HCT116 (cell line): ENCODE data around the gene CHD1. TPM values are rescaled to one million over a fixed set of nuclear protein-coding genes. Genes with fewer than 3 reads are reported as not detected.

ENCODE experiments used
- ATAC-seq: fragments of 200-7000 bp; cut with Tn5 transposase; 2 replicates; pipeline ENCODE4 v1.9.1; 2020; ENCODE audit warnings: mild to moderate bottlenecking, moderate library complexity
- BruUV-seq: library from RNA; stranded (reverse); fragments of 400-500 nt; replicated peaks from 2 replicates; lab custom pipeline; 2021; lab: Mats Ljungman, UMichigan
- CTCF ChIA-PET: fragments of 300-600 bp; sonication (Branson Sonifier 250); formaldehyde crosslinking; loops from one replicate; lab custom pipeline; 2021; ENCODE audit warnings: antibody characterized with exemption; lab: Charles Lee
- POLR2A ChIA-PET: fragments of 300-600, 350-600 bp; sonication (Branson Sonifier 250); formaldehyde crosslinking; loops from one replicate; lab custom pipeline; 2021; ENCODE audit warnings: antibody characterized with exemption; lab: Charles Lee
- RAD21 ChIA-PET, 2 experiments: fragments of 300-600 bp; sonication (Branson Sonifier 250); formaldehyde crosslinking; loops; one replicate each; lab custom pipeline; 2023; ENCODE audit warnings: low total read pairs in 2 of 2; ENCODE audit not compliant: uncharacterized antibody in 2 of 2, unreplicated experiment in 2 of 2, low non-redundant PET in 1 of 2; lab: Charles Lee
- DNase-seq: peaks from one replicate; pipeline ENCODE4 v3.0.0-alpha.2; 2010; ENCODE audit warnings: low read depth, low spot score
- H2AFZ ChIP-seq: fragments of 200-600 bp; shearing (Covaris generic), sonication (generic); 2 replicates; pipeline ENCODE4 v1.6.1; 2017; ENCODE audit warnings: low read depth, mixed run types, mixed read lengths, antibody characterized with exemption, low read length; ENCODE audit not compliant: poor library complexity, severe bottlenecking
- H3K27ac ChIP-seq: 2 replicates; pipeline ENCODE4 v1.5.1; 2012; ENCODE audit warnings: low read depth, low read length
- H3K27me3 ChIP-seq: fragments of 200-600 bp; sonication (generic); 2 replicates; pipeline ENCODE4 v1.6.1; 2016; ENCODE audit warnings: mixed run types, low read length, mixed read lengths; ENCODE audit not compliant: insufficient read depth
- H3K36me3 ChIP-seq, 2 experiments: fragments of 200-500 bp in 1 of 2; fragments of 200-600 bp in 1 of 2; sonication (Bioruptor generic) in 1 of 2; sonication (generic) in 1 of 2; 2 replicates each; pipeline versions ENCODE4 v1.5.1 to v1.6.1; 2014 to 2016; ENCODE audit warnings: low read length in 2 of 2, inconsistent platforms in 1 of 2, mixed read lengths in 1 of 2, mixed run types in 1 of 2; ENCODE audit not compliant: insufficient read depth in 2 of 2, control insufficient read depth in 1 of 2
- H3K4me1 ChIP-seq, 2 experiments: fragments of 200-600 bp in 1 of 2; sonication (generic) in 1 of 2; 2 replicates each; pipeline versions ENCODE4 v1.5.1 to v1.6.1; 2012 to 2017; ENCODE audit warnings: low read length in 2 of 2, inconsistent platforms in 1 of 2, mild to moderate bottlenecking in 1 of 2, mixed read lengths in 1 of 2, mixed run types in 1 of 2, moderate library complexity in 1 of 2; ENCODE audit not compliant: insufficient read depth in 2 of 2, control insufficient read depth in 1 of 2
- H3K4me2 ChIP-seq: fragments of 200-600 bp; sonication (generic); 2 replicates; pipeline ENCODE4 v1.6.1; 2017; ENCODE audit warnings: mixed run types, low read length, mixed read lengths
- H3K4me3 ChIP-seq, 2 experiments: fragments of 200-600 bp in 1 of 2; sonication (generic) in 1 of 2; replicated peaks in 1 of 2; 2 replicates each; pipeline ENCODE4 v1.5.1; 2011 to 2016; ENCODE audit warnings: low read length in 2 of 2, control low read depth in 1 of 2, low read depth in 1 of 2, mild to moderate bottlenecking in 1 of 2, mixed read lengths in 1 of 2, mixed run types in 1 of 2
- H3K79me2 ChIP-seq: fragments of 200-600 bp; sonication (generic); 2 replicates; pipeline ENCODE4 v1.6.1; 2017; ENCODE audit warnings: mild to moderate bottlenecking, mixed run types, low read length, moderate library complexity, mixed read lengths; ENCODE audit not compliant: insufficient read depth
- H3K9ac ChIP-seq: fragments of 200-600 bp; sonication (generic); 2 replicates; pipeline ENCODE4 v1.6.1; 2016; ENCODE audit warnings: low read length, mixed read lengths
- H3K9me2 ChIP-seq: fragments of 200-600 bp; sonication (generic), shearing (Covaris generic); 2 replicates; pipeline ENCODE4 v1.6.1; 2017; ENCODE audit warnings: mixed run types, mild to moderate bottlenecking, moderate library complexity; ENCODE audit not compliant: insufficient read depth
- H3K9me3 ChIP-seq, 2 experiments: fragments of 200-500 bp in 1 of 2; fragments of 200-600 bp in 1 of 2; sonication (Bioruptor generic) in 1 of 2; sonication (generic) in 1 of 2; 2 replicates each; pipeline ENCODE4 v1.6.1; 2014 to 2017; ENCODE audit warnings: low read length in 2 of 2, mixed read lengths in 2 of 2, inconsistent platforms in 1 of 2, low read depth in 1 of 2, mild to moderate bottlenecking in 1 of 2, mixed run types in 1 of 2, moderate library complexity in 1 of 2; ENCODE audit not compliant: control insufficient read depth in 1 of 2, insufficient read depth in 1 of 2
- H4K20me1 ChIP-seq: fragments of 200-600 bp; sonication (generic), shearing (Covaris generic); 2 replicates; pipeline ENCODE4 v1.6.1; 2017; ENCODE audit warnings: mixed run types, mild to moderate bottlenecking, moderate library complexity; ENCODE audit not compliant: insufficient read depth
- EGR1 ChIP-seq: IDR thresholded peaks from 2 replicates; pipeline ENCODE4 v1.6.1; 2012; ENCODE audit warnings: low read depth
- ELF1 ChIP-seq: IDR thresholded peaks from 2 replicates; pipeline ENCODE4 v1.6.1; 2012; ENCODE audit warnings: low read depth, borderline replicate concordance
- EZH2 ChIP-seq: fragments of 200-600 bp; sonication (generic); IDR thresholded peaks from 2 replicates; pipeline ENCODE4 v1.6.1; 2017; ENCODE audit warnings: antibody characterized with exemption, mixed run types
- EZH2phosphoT487 ChIP-seq: fragments of 200-600 bp; IDR thresholded peaks from 2 replicates; pipeline ENCODE4 v1.6.1; 2018; ENCODE audit warnings: antibody characterized with exemption, borderline replicate concordance
- FOSL1 ChIP-seq: IDR thresholded peaks from 2 replicates; pipeline ENCODE4 v1.6.1; 2012; ENCODE audit warnings: low read depth
- POLR2A ChIP-seq: IDR thresholded peaks from 2 replicates; pipeline ENCODE4 v1.7.0; 2011; ENCODE audit warnings: borderline replicate concordance; ENCODE audit not compliant: insufficient read depth, insufficient read length; ENCODE audit errors: extremely low read depth
- POLR2AphosphoS5 ChIP-seq: IDR thresholded peaks from 2 replicates; pipeline ENCODE4 v1.6.1; 2011; ENCODE audit warnings: mild to moderate bottlenecking, low read depth, low read length, moderate library complexity
- YY1 ChIP-seq: IDR thresholded peaks from 2 replicates; pipeline ENCODE4 v1.6.1; 2011; ENCODE audit warnings: low read length, low read depth, moderate library complexity, mild to moderate bottlenecking; ENCODE audit not compliant: insufficient replicate concordance; ENCODE audit errors: extremely low read depth
- ZFX ChIP-seq: fragments of 450-650 bp; IDR thresholded peaks from 2 replicates; pipeline ENCODE4 v1.6.1; 2017
- intact Hi-C: fragments of 100-400 bp; cut with micrococcal nuclease; formaldehyde crosslinking; loops from 2 replicates; pipeline ENCODE4 v1.10.0; 2022
- total RNA-seq: library from RNA; stranded (reverse); gene quantifications from one replicate; pipeline ENCODE4 v1.2.1, GENCODE V29; 2021; ENCODE audit not compliant: unreplicated experiment
- TF ChIP-seq, protein P1 (sequence below): IDR thresholded peaks from 2 replicates; pipeline ENCODE4 v1.6.1; 2011; ENCODE audit warnings: mild to moderate bottlenecking, low read length, moderate library complexity; ENCODE audit not compliant: insufficient replicate concordance; ENCODE audit errors: extremely low read depth
- TF ChIP-seq, protein P2 (sequence below): IDR thresholded peaks from 2 replicates; pipeline ENCODE4 v1.6.1; 2012
- TF ChIP-seq, protein P3 (sequence below): IDR thresholded peaks from 2 replicates; pipeline ENCODE4 v1.6.1; 2012; ENCODE audit warnings: low read depth

CHD1 gene
- total RNA-seq, 1 experiment from 2014 or later: 43.9 TPM

DNA sequence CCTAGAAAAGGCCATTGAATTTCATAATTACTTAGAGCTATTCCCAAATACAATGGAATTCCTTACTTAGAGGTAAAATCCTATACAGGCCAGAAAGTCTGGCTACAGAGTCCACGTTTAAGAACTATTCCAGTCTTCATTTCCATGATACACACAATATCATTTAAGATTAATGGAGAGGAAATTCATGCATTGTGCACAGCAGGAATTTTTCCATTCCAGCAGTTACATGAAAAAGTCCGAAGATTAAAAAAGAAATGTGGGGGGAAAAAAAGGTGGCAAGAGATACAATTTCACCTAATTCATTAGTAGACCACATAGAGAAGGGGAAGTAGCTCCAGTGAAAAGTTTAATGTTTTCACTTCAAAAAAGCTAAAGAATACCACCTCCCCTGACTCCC, 63.1 kb downstream of the CHD1 start:
- intact Hi-C loops: no loop called here
- no peaks in the 10 kb centered on the region for H3K9me3 ChIP-seq
- no peak overlapping the region for H2AFZ ChIP-seq
- H3K4me2 ChIP-seq: no peak overlapping the region
- TF ChIP-seq EZH2phosphoT487: no peak
- TF ChIP-seq FOSL1: no peak
- TF ChIP-seq, protein P1, sequence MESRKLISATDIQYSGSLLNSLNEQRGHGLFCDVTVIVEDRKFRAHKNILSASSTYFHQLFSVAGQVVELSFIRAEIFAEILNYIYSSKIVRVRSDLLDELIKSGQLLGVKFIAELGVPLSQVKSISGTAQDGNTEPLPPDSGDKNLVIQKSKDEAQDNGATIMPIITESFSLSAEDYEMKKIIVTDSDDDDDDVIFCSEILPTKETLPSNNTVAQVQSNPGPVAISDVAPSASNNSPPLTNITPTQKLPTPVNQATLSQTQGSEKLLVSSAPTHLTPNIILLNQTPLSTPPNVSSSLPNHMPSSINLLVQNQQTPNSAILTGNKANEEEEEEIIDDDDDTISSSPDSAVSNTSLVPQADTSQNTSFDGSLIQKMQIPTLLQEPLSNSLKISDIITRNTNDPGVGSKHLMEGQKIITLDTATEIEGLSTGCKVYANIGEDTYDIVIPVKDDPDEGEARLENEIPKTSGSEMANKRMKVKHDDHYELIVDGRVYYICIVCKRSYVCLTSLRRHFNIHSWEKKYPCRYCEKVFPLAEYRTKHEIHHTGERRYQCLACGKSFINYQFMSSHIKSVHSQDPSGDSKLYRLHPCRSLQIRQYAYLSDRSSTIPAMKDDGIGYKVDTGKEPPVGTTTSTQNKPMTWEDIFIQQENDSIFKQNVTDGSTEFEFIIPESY: no peak
- no peak for TF ChIP-seq POLR2A
- no peak for TF ChIP-seq ZFX
- TF ChIP-seq, protein P2, sequence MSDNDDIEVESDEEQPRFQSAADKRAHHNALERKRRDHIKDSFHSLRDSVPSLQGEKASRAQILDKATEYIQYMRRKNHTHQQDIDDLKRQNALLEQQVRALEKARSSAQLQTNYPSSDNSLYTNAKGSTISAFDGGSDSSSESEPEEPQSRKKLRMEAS: no peak
- no peak for TF ChIP-seq POLR2AphosphoS5
- ChIA-PET CTCF (no interaction called here), RAD21 (no interaction called here), POLR2A (no interaction called here)
- H3K79me2 ChIP-seq: no peaks in the 10 kb centered on the region; the same call in 1 of the 2 replicates
- H3K4me3 ChIP-seq: no peak overlapping the region
- no peak for DNase-seq
- no peaks in the 10 kb centered on the region for H3K4me1 ChIP-seq
- H3K36me3 ChIP-seq: peaks cover 43% of the 10 kb centered on the region in 2 experiments
- BruUV-seq: no TSS peak
- no peaks in the 10 kb centered on the region for H4K20me1 ChIP-seq
- no peak overlapping the region for H3K9ac ChIP-seq
- no peak for ATAC-seq
- H3K27ac ChIP-seq: no peak overlapping the region
- H3K27me3 ChIP-seq: no peaks in the 10 kb centered on the region
- no peaks in the 10 kb centered on the region for H3K9me2 ChIP-seq

DNA sequence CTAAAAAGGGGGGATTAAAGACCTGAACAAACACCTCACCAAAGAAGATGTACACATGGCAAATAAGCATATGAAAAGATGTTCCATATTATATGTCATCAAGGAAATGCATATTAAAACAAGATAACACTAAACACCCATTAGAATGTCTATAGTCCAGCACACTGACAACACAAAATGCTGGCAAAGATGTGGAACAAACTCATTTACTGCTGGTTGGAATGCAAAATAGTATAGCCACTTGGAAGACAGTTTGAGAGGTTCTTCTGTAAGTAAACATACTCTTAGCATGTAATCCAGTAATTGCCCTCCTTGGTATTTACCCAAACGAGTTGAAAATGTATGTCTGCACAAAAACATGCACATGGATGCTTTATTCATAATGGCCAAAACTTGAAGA, 81.8 kb downstream of the CHD1 start:
- Histone ChIP-seq H3K79me2 (no peaks in the 10 kb centered on the region), H3K9ac (no peak overlapping the region), H4K20me1 (no peaks in the 10 kb centered on the region), H2AFZ (no peak overlapping the region), H3K4me1 (no peaks in the 10 kb centered on the region), H3K9me3 (peaks cover 4 to 7% of the 10 kb centered on the region in 2 experiments; a peak in 2 of 4 replicates), H3K36me3 (no peaks in the 10 kb centered on the region), H3K4me2 (no peak overlapping the region), H3K27me3 (no peaks in the 10 kb centered on the region), H3K4me3 (no peak overlapping the region), H3K9me2 (no peaks in the 10 kb centered on the region), H3K27ac (no peak overlapping the region)
- intact Hi-C loops: no loop called here
- ChIA-PET RAD21 (no interaction called here), CTCF (no interaction called here), POLR2A (no interaction called here)
- BruUV-seq: no TSS peak
- ATAC-seq (no peak), DNase-seq (no peak)
- TF ChIP-seq, protein P3, sequence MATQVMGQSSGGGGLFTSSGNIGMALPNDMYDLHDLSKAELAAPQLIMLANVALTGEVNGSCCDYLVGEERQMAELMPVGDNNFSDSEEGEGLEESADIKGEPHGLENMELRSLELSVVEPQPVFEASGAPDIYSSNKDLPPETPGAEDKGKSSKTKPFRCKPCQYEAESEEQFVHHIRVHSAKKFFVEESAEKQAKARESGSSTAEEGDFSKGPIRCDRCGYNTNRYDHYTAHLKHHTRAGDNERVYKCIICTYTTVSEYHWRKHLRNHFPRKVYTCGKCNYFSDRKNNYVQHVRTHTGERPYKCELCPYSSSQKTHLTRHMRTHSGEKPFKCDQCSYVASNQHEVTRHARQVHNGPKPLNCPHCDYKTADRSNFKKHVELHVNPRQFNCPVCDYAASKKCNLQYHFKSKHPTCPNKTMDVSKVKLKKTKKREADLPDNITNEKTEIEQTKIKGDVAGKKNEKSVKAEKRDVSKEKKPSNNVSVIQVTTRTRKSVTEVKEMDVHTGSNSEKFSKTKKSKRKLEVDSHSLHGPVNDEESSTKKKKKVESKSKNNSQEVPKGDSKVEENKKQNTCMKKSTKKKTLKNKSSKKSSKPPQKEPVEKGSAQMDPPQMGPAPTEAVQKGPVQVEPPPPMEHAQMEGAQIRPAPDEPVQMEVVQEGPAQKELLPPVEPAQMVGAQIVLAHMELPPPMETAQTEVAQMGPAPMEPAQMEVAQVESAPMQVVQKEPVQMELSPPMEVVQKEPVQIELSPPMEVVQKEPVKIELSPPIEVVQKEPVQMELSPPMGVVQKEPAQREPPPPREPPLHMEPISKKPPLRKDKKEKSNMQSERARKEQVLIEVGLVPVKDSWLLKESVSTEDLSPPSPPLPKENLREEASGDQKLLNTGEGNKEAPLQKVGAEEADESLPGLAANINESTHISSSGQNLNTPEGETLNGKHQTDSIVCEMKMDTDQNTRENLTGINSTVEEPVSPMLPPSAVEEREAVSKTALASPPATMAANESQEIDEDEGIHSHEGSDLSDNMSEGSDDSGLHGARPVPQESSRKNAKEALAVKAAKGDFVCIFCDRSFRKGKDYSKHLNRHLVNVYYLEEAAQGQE: no peak
- TF ChIP-seq ELF1 (no peak), FOSL1 (no peak), EGR1 (no peak), EZH2phosphoT487 (no peak), ZFX (no peak), YY1 (no peak), EZH2 (no peak)
- TF ChIP-seq, protein P1: no peak
